Measurements from ENCODE around the gene TPM1. TPM values are rescaled to one million over a fixed set of nuclear protein-coding genes. Genes with fewer than 3 reads are reported as not detected.

Gene TPM1
- total RNA-seq, 1 experiment from 2014 or later = 22.5 TPM

DNA sequence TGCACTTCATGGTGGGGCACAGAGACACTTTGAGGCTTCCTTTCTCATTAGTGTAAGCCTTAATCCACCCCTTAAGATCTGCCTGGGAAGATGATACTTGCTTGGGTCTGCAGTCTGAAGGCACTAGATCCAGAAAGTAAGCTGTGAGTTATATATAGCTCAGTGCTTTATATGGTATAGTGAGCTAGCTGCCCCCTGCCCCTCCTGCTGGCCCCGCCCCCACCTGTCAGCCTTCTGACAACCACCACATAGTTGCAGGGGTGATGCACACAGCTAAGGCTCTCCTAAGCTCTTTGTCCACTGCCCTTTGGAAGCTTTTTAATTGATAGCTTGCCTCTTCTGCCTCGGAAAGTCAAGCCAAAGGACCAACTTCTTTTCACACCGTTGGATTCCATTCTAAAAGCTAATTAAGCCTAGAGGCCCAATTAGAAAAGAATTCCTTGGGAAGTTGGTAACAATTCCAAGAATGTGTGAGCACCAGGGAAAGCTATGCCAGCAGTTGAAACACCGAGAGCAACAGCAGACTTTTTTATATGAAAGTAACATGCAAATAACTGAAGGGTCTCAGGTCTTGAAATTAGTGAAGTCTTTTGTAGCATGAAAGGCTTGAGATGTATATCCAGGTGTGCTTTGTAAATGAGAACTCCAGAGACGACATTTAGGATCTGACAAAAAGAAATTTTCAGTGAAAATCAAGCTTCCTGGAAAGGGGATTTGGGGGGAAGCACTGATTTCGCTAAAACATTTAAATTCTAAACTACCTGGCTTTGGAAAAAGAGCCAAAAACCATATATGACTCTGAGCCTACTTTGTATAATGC lies 2.3 kb downstream of the TPM1 start:
- BruUV-seq (replicated peaks) = no TSS peak
- Histone ChIP-seq H3K27ac (ENCODE audit: low read depth, low read length) (no peak overlapping the region), H3K79me2 (ENCODE audit: insufficient read depth, low read length) (no peaks in the 10 kb centered on the region; the same call in 1 of the 2 replicates), H3K27me3 (ENCODE audit: insufficient read depth, low read length) (no peaks in the 10 kb centered on the region), H3K4me3 (replicated peaks in 1 of 2; ENCODE audit: low read depth in 1 of 2, low read length in 2 of 2) (no peak overlapping the region), H3K4me1 (ENCODE audit: control insufficient read depth in 1 of 2, insufficient read depth in 2 of 2, low read length in 2 of 2) (peaks cover 9 to 29% of the 10 kb centered on the region in 2 experiments), H3K9ac (ENCODE audit: low read length) (no peak overlapping the region), H3K9me3 (ENCODE audit: control insufficient read depth in 1 of 2, insufficient read depth in 1 of 2, low read depth in 1 of 2, low read length in 2 of 2) (no peaks in the 10 kb centered on the region), H4K20me1 (ENCODE audit: insufficient read depth) (no peaks in the 10 kb centered on the region), H2AFZ (ENCODE audit: low read depth, low read length, poor library complexity, severe bottlenecking) (no peak overlapping the region), H3K9me2 (ENCODE audit: insufficient read depth) (no peaks in the 10 kb centered on the region), H3K36me3 (ENCODE audit: control insufficient read depth in 1 of 2, insufficient read depth in 2 of 2, low read length in 2 of 2) (no peaks in the 10 kb centered on the region), H3K4me2 (ENCODE audit: low read length) (peak overlapping the region; percentile 17; the same call in 1 of the 2 replicates)
- ChIA-PET RAD21 (ENCODE audit: low non-redundant PET in 1 of 2, low total read pairs in 2 of 2, uncharacterized antibody in 2 of 2, unreplicated experiment in 2 of 2) (no interaction called here), POLR2A (no interaction called here), CTCF (interaction anchor here (1.0 kb wide), 1 partner anchor 9 kb away, joined by 3 read pairs; no protein-coding TSS in a partner anchor)
- intact Hi-C loops (cut with micrococcal nuclease) = loop anchor here (5.0 to 10.0 kb wide), 2 partner anchors 230 to 357 kb away; partner anchors contain the start of gene APH1B
- TF ChIP-seq, protein P1, sequence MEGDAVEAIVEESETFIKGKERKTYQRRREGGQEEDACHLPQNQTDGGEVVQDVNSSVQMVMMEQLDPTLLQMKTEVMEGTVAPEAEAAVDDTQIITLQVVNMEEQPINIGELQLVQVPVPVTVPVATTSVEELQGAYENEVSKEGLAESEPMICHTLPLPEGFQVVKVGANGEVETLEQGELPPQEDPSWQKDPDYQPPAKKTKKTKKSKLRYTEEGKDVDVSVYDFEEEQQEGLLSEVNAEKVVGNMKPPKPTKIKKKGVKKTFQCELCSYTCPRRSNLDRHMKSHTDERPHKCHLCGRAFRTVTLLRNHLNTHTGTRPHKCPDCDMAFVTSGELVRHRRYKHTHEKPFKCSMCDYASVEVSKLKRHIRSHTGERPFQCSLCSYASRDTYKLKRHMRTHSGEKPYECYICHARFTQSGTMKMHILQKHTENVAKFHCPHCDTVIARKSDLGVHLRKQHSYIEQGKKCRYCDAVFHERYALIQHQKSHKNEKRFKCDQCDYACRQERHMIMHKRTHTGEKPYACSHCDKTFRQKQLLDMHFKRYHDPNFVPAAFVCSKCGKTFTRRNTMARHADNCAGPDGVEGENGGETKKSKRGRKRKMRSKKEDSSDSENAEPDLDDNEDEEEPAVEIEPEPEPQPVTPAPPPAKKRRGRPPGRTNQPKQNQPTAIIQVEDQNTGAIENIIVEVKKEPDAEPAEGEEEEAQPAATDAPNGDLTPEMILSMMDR (IDR thresholded peaks at IDR 0.05 in 2 of 3, conservative IDR thresholded peaks at IDR 0.05 in 1 of 3; ENCODE audit: borderline replicate concordance in 1 of 3, insufficient read depth in 1 of 3, low read depth in 2 of 3, low read length in 2 of 3) = no peak
- TF ChIP-seq EGR1 (IDR thresholded peaks at IDR 0.05; ENCODE audit: low read depth) (no peak), SRF (IDR thresholded peaks at IDR 0.05; ENCODE audit: low read depth) (no peak), CBX3 (IDR thresholded peaks at IDR 0.05; ENCODE audit: low read depth) (no peak), SIN3A (IDR thresholded peaks at IDR 0.05; ENCODE audit: low read depth) (no peak), ZNF274 (IDR thresholded peaks at IDR 0.05; ENCODE audit: low read depth, low read length) (no peak), ZFX (IDR thresholded peaks at IDR 0.05) (no peak), FOSL1 (IDR thresholded peaks at IDR 0.05; ENCODE audit: low read depth) (no peak), SP1 (IDR thresholded peaks at IDR 0.05; ENCODE audit: low read depth) (no peak), ELF1 (IDR thresholded peaks at IDR 0.05; ENCODE audit: borderline replicate concordance, low read depth) (no peak), POLR2A (IDR thresholded peaks at IDR 0.05; ENCODE audit: borderline replicate concordance, extremely low read depth, insufficient read depth, insufficient read length) (no peak), YY1 (IDR thresholded peaks at IDR 0.05; ENCODE audit: extremely low read depth, insufficient replicate concordance, low read depth, low read length) (no peak), EZH2phosphoT487 (IDR thresholded peaks at IDR 0.05; ENCODE audit: borderline replicate concordance) (no peak), TCF7L2 (IDR thresholded peaks at IDR 0.05; ENCODE audit: borderline replicate concordance, extremely low read depth, insufficient read depth, insufficient read length) (no peak), EZH2 (IDR thresholded peaks at IDR 0.05) (no peak)
- TF ChIP-seq, protein P2, sequence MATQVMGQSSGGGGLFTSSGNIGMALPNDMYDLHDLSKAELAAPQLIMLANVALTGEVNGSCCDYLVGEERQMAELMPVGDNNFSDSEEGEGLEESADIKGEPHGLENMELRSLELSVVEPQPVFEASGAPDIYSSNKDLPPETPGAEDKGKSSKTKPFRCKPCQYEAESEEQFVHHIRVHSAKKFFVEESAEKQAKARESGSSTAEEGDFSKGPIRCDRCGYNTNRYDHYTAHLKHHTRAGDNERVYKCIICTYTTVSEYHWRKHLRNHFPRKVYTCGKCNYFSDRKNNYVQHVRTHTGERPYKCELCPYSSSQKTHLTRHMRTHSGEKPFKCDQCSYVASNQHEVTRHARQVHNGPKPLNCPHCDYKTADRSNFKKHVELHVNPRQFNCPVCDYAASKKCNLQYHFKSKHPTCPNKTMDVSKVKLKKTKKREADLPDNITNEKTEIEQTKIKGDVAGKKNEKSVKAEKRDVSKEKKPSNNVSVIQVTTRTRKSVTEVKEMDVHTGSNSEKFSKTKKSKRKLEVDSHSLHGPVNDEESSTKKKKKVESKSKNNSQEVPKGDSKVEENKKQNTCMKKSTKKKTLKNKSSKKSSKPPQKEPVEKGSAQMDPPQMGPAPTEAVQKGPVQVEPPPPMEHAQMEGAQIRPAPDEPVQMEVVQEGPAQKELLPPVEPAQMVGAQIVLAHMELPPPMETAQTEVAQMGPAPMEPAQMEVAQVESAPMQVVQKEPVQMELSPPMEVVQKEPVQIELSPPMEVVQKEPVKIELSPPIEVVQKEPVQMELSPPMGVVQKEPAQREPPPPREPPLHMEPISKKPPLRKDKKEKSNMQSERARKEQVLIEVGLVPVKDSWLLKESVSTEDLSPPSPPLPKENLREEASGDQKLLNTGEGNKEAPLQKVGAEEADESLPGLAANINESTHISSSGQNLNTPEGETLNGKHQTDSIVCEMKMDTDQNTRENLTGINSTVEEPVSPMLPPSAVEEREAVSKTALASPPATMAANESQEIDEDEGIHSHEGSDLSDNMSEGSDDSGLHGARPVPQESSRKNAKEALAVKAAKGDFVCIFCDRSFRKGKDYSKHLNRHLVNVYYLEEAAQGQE (IDR thresholded peaks at IDR 0.05; ENCODE audit: low read depth) = no peak
- TF ChIP-seq, protein P3, sequence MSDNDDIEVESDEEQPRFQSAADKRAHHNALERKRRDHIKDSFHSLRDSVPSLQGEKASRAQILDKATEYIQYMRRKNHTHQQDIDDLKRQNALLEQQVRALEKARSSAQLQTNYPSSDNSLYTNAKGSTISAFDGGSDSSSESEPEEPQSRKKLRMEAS (IDR thresholded peaks at IDR 0.05) = no peak
- DNase-seq (ENCODE audit: low read depth, low spot score) = no peak
- ATAC-seq = no peak

Data from HCT116 (cell line).